Stimulated activated naive CD8-positive, alpha-beta T cell treated with anti-CD3 and anti-CD28 coated beads, Interleukin-15, amount 100 ng/mL, for 72 hours (primary cell): Measurements from ENCODE around the gene CGB1.

Experiments used
- ATAC-seq: fragments of 150-1000 bp; cut with Tn5 transposase; 2 replicates; pipeline ENCODE4 v1.10.0; 2021; ENCODE audit warnings: mild to moderate bottlenecking, moderate library complexity
- DNase-seq, 2 donors: peaks; one replicate each; pipeline ENCODE4 v3.0.0; 2021 to 2022
- H3K27ac Mint-ChIP-seq, 2 donors: one replicate each; pipeline ENCODE4 v1.8.0; 2022; ENCODE audit warnings: mild to moderate bottlenecking in 2 of 2, mixed read lengths in 2 of 2, moderate library complexity in 2 of 2
- H3K27me3 Mint-ChIP-seq: one replicate; pipeline ENCODE4 v1.8.0; 2022; ENCODE audit warnings: mixed read lengths
- H3K4me1 Mint-ChIP-seq: one replicate; pipeline ENCODE4 v1.8.0; 2022; ENCODE audit warnings: mild to moderate bottlenecking, mixed read lengths
- H3K4me3 Mint-ChIP-seq, 2 donors: one replicate each; pipeline ENCODE4 v1.8.0; 2022; ENCODE audit warnings: mild to moderate bottlenecking in 2 of 2, mixed read lengths in 2 of 2, moderate library complexity in 1 of 2
- H3K9me3 Mint-ChIP-seq, 2 donors: one replicate each; pipeline ENCODE4 v1.8.0; 2022; ENCODE audit warnings: mixed read lengths in 2 of 2

Gene CGB1

DNA sequence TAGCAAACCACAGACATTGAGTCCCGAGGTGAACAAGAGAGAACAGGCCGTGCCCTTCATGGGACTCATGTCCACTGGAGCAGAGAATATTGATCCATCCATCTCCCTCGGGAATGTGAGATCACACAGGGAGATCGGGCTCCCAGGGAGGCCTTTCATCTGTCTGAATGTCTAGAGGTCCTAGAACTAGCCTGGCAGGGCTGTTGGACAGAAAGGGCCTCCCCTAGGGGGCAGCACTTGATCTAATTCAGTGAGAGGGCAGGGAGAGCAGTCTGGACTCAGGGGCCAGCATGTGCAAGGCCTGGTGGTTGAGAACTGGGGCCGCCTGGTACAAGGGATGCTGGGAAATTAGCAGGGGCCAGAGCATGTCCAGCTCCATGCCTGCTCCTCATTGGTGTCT, 38.7 kb downstream of the CGB1 start:
- no peaks in the 10 kb centered on the region for H3K27me3 Mint-ChIP-seq
- no peak for ATAC-seq
- H3K27ac Mint-ChIP-seq = peak overlapping the region in 1 of 2 donors; percentile 71
- DNase-seq = peak; percentile 49 to 50
- no peaks in the 10 kb centered on the region for H3K9me3 Mint-ChIP-seq
- H3K4me3 Mint-ChIP-seq = no peak overlapping the region
- peaks cover 55% of the 10 kb centered on the region for H3K4me1 Mint-ChIP-seq

DNA sequence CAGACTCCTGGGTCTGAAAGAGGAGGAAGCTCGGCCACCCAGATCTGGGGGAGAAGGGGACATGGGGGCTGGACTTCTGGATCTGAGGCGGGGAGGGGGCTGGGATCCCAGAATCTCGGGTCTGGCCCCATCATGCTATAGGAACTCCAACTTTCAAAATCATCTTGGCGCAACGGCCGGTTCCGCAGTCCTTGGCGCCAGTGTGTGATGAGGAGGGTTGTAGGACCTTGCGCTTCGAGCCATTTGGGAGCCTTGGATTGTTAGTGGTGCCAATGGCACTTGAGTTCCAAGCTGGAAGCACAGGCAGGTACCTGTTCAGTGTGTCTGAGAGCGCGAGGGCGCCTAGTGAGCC, 42.7 kb downstream of the CGB1 start:
- Mint-ChIP-seq H3K9me3 (no peaks in the 10 kb centered on the region), H3K27ac (peak overlapping the region; percentile 94 to 98), H3K4me1 (peaks cover 74% of the 10 kb centered on the region), H3K27me3 (no peaks in the 10 kb centered on the region), H3K4me3 (peak overlapping the region; percentile 90 to 92)
- ATAC-seq (no peak), DNase-seq (no peak)

DNA sequence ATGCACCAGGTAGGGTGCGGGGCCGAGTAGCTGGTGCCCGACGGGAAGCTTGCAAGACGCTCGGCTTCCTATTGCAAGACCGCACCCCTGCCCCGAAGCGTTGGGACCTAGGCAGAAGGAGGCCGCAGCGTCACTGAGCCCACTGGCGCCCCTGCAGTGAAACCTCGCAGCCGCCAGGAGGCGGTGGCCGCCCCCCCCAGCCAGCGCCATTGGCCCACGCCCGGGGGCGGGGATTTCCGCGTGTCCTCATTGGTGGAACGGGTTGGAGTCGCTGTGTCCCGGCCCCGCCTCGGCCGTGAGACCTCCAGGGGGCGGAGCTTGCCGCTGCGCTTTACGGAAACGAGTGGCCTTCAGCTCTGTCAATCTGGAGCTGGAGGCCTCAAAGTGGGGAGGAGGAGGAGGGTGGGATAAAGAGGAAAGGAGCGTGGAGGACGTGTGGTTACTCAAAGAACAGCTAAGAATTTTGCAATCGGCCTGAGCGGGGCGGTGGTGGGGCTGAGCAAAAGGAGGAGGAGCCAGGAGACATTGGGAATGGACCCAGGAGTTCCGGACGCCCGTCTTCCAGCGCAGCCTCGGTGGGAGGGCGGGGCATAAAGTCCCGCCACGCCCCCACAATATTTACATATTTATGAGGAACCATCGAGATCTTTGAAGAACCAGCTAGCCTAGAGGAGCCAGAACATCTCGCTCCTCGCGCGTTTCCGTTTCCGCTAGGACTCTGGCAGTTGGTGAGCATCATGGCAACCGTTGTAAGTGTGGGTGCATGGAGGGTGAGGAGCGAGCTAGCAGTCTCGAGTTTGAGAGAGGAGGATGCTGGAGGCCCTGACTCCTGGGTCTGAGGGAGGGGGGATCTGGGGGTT, 43.3 kb downstream of the CGB1 start, which contains the start of the genes GYS1 and RUVBL2:
TSS of gene GYS1 (minus strand) at position 135 of the 860 bp plus-strand sequence. CDS start 197 bp downstream, outside the sequence.
TSS of gene RUVBL2 (plus strand) at position 713 of the 860 bp plus-strand sequence. CDS start at position 738, 25 bp downstream.
- DNase-seq (peak; percentile 99 to 100), ATAC-seq (peak; percentile 95)
- no peaks in the 10 kb centered on the region for H3K27me3 Mint-ChIP-seq
- H3K9me3 Mint-ChIP-seq = no peaks in the 10 kb centered on the region
- H3K4me3 Mint-ChIP-seq = peak within 1 kb of the TSS; percentile 90 to 92
- peaks cover 75% of the 10 kb centered on the region for H3K4me1 Mint-ChIP-seq
- H3K27ac Mint-ChIP-seq = peak within 1 kb of the TSS; percentile 95 to 98

DNA sequence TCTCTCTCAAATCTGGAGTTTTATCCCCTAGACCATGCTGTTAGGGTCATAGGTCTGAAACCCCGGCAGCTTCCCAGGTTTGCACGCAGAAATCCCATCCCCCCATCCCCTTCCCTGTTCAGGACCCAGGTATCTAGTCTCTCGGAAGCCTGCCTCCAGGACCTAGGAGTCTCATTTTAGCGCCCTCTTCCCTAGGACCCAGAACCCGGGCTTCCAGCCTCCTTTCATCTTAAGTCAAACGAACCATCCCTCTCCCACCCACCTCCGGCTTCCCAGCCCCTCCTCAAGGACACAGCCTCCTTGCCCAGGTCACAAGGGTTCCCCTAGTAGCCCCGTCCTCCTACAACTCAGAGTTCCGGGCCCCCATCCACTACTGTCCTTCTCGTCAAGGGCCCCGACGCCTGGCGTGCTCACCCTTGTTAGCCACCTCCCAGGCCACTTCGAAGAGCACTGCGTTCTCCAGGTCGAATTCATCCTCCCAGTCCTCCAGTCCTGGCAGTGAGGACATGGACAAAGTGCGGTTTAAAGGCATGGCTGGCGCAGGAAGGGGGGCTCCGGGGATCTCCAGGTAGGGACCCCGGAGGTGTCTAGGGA, 44.0 kb downstream of the CGB1 start:
- no peaks in the 10 kb centered on the region for H3K27me3 Mint-ChIP-seq
- DNase-seq (no peak), ATAC-seq (no peak)
- H3K4me1 Mint-ChIP-seq = peaks cover 76% of the 10 kb centered on the region
- no peaks in the 10 kb centered on the region for H3K9me3 Mint-ChIP-seq
- peak overlapping the region; percentile 93 to 95 for H3K27ac Mint-ChIP-seq
- peak overlapping the region; percentile 90 to 92 for H3K4me3 Mint-ChIP-seq

DNA sequence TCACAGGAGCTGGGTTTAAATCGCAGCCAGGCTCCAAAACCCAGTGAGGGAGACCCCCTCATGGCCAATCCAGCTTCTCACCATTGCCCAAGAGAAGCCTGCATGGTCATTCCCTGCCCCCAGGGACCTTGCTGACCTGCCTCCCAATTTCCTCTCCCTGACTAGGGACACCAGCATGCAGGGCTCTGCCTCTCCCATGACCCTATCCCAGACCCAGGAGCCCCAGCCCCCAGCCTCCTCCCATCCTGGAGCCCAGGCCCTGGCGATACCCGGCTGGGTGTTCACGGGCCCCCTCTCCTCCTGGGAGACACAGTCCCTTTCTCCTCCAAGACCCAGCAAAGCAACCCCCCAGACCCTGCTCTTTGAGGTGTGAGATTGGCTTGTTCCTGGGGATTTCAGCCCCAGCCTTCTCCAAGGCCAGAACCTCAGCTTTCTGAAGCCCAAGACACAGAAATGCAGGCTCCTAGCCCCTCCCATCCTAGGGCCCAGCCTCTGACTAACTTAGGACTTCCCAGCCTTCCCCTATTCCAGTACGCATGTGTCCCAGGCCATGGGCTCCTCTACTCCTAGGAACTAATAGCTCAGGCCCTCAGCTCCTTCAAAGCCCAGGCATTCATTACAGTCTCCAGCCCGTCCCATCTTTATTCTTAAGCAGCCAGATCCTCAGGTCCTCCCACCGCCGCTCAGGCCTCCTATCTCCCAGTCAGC, 44.7 kb downstream of the CGB1 start:
- Mint-ChIP-seq H3K4me1 (peaks cover 77% of the 10 kb centered on the region), H3K4me3 (peak overlapping the region; percentile 90 to 92), H3K9me3 (no peaks in the 10 kb centered on the region), H3K27me3 (no peaks in the 10 kb centered on the region), H3K27ac (peak overlapping the region; percentile 93 to 95)
- ATAC-seq = no peak
- no peak for DNase-seq

DNA sequence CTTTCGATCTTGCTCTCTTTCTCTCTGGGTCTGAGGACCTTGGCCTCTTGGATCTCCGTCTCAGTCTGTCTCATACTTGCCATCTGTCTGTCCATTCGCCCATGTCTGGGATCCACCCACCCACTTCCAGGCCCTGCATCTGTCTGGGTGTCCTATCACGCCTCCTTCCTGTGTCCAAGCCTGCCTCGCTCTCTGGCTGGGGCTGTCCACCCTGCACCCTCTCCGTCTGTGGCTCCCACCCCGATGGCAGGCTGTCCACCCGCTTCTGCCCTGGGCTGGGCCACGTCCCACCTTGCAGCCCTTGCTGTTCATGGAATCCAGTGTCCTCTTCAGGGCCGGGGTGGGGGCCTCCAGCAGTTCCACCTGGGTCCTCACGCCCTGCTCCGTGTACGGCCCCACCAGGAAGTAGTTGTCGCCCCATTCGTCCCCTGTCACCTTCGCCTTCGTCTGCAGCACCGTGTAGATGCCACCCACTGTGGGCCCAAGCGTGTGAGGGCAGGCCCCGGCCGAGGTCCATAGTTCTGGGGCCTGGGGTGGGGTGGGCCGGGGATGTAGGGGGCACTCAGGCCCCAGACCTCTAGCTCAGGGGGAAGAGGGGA, 45.6 kb downstream of the CGB1 start:
- Mint-ChIP-seq H3K4me1 (peaks cover 75% of the 10 kb centered on the region), H3K27ac (peak overlapping the region in 1 of 2 donors; percentile 59), H3K9me3 (no peaks in the 10 kb centered on the region), H3K4me3 (no peak overlapping the region), H3K27me3 (no peaks in the 10 kb centered on the region)
- ATAC-seq = no peak
- DNase-seq = no peak

DNA sequence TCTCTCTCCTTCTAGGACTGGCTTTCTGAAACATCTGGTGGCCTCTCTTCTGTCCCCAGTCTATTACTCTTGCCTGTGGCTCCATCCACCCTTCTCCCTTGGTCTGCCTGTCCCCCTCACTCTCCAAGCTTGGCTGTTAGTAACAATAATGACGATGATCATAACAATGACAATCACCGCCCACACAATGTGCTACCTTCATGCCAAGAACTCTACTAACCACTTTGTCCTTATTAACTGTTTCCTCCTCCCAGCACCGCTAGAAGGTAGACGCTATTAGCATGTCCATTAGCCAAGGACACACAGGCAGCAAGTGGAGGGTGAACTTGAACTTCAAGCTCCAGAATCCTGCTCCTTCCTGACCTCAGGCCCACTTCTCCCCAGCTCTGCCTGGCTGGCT, 46.3 kb downstream of the CGB1 start:
- peak overlapping the region in 1 of 2 donors; percentile 0 for H3K27ac Mint-ChIP-seq
- H3K27me3 Mint-ChIP-seq = no peaks in the 10 kb centered on the region
- no peak for DNase-seq
- no peaks in the 10 kb centered on the region for H3K9me3 Mint-ChIP-seq
- H3K4me3 Mint-ChIP-seq = no peak overlapping the region
- H3K4me1 Mint-ChIP-seq = peaks cover 68% of the 10 kb centered on the region
- no peak for ATAC-seq

DNA sequence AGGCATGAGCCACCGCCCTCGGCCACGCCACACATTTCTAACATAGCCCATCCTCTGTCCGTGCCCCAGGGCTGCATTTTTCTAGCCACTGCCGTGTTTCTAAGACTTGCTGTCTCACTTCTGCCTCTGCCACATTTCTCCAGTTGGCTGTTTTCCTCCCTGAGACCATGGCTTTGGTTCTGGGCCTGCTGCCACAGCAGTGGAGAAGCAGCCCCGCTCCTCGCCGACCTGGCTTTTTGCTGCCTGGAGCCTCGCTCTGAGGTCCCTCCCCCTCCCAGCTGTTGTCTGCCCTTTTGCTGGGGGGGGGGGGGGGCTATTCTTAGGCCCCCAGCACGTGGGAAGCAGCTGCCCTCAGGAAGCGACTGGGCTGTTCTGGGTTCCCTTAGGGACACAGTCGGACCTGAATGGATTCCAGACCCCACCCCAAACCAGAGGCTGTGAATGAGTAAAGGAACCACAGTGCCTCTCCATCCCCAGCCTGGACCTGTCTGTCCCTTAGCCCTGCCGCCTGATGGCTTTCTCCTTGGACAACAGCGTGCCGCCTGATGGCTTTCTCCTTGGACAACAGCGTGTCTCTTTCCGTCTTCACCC, 46.9 kb downstream of the CGB1 start:
- Mint-ChIP-seq H3K4me1 (peaks cover 62% of the 10 kb centered on the region), H3K4me3 (no peak overlapping the region), H3K9me3 (no peaks in the 10 kb centered on the region), H3K27me3 (no peaks in the 10 kb centered on the region), H3K27ac (no peak overlapping the region)
- no peak for DNase-seq
- no peak for ATAC-seq

DNA sequence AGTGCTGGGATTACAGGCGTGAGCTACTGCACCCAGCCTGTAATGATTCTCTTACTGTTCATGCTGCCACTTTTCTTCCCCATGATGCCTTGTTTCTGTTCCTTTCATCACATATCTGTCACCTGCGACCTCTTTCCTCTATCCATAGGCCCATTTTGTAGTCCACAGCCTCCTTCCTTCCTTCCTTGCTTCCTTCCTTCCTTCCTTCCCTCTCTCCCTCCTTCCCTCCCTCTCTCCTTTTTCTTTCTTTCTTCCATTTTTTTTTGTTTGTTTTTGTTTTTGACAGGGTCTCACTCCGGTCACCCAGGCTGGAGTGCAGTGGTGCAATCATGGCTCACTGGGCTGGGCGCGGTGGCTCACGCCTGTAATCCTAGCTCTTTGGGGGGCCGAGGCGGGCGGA, 47.8 kb downstream of the CGB1 start:
- Mint-ChIP-seq H3K4me3 (no peak overlapping the region), H3K9me3 (no peaks in the 10 kb centered on the region)

DNA sequence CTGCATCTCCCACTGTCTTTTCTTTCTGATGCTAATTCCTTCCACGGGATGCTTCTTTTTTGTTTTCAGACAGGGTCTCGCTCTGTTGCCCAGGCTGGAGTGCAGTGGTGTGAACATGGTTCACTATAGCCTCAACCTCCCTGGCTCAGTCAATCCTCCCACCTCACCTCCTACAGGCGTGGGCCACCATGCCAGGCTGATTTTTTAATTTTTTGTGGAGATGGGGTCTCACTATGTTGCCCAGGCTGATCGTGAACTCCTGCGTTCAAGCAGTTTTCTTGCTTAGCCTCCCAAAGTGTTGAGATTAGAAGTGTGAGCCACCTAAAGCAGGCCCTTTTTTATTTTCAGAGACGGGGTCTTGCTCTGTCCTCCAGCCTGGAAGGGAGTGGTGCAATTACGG, 48.4 kb downstream of the CGB1 start:
- peaks cover 50% of the 10 kb centered on the region for H3K4me1 Mint-ChIP-seq
- DNase-seq (no peak), ATAC-seq (no peak)
- H3K27ac Mint-ChIP-seq = peak overlapping the region in 1 of 2 donors; percentile 91
- no peaks in the 10 kb centered on the region for H3K27me3 Mint-ChIP-seq
- H3K9me3 Mint-ChIP-seq = no peaks in the 10 kb centered on the region
- H3K4me3 Mint-ChIP-seq = no peak overlapping the region

More for the DNA sequence above, 47.8 kb downstream of the CGB1 start:
- Mint-ChIP-seq H3K27ac (peak overlapping the region in 1 of 2 donors; percentile 84), H3K27me3 (no peaks in the 10 kb centered on the region), H3K4me1 (peaks cover 53% of the 10 kb centered on the region)
- no peak for ATAC-seq
- no peak for DNase-seq

DNA sequence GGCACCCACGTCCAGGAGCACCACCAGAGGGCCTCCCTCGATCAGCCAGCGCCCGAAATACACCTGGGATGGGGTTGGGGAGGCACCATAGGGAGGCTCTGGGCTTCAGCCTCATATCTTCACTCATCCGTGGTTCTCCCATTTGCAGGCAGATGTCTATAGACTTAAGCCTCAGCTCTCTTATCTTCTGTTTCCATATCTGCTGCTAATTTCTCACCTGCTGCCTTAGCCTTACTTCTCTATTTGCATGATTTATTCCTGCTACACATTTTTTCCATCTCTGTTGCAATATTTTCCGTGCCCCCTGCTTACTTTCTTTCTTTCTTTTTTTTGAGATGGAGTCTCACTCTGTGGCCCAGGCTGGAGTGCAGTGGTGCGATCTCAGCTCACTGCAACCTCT, 49.4 kb downstream of the CGB1 start:
- H3K27me3 Mint-ChIP-seq = no peaks in the 10 kb centered on the region
- no peaks in the 10 kb centered on the region for H3K9me3 Mint-ChIP-seq
- peak overlapping the region in 1 of 2 donors; percentile 1 for H3K4me3 Mint-ChIP-seq
- DNase-seq (no peak), ATAC-seq (no peak)
- H3K4me1 Mint-ChIP-seq = peaks cover 46% of the 10 kb centered on the region
- no peak overlapping the region for H3K27ac Mint-ChIP-seq

DNA sequence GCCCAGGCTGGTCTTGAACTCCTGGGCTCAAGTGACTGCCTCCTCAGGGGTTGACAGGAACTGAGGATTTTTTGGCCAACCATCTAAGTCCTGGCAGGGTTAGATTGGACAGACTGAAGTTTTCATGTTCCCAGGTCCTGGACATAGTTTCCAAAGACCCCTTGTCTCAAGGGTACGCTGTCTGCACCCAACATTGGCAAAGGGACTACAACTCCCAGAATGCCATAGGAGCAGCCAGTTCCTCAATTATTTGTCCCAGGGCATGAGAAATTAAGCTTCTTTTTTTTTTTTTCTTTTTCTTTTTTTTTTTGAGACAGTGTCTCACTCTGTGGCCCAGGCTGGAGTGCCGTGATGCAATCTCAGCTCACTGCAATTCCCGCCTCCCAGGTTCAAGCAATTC, 50.5 kb downstream of the CGB1 start:
- Mint-ChIP-seq H3K9me3 (no peaks in the 10 kb centered on the region), H3K27ac (no peak overlapping the region), H3K4me1 (peaks cover 35% of the 10 kb centered on the region), H3K4me3 (no peak overlapping the region), H3K27me3 (no peaks in the 10 kb centered on the region)
- ATAC-seq (no peak), DNase-seq (no peak)

DNA sequence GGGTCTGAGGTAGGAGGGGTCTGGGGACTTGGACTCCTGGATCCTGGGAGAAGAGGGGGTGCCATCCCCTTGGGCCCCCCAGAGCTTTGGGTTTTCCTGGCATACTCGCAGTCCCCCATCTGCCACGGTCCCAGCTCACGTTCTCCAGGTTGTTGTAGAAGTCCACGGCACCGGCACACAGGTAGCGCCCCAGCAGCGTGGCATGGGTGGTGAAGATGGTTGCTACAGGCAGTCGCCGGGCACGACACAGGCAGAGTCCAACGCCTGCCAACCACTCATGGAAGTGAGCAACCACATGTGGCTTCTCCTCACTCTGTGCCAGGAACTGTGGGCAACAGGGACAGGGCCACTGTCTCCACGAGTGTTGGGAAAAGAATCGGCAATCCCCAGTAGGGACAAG, 51.0 kb downstream of the CGB1 start:
- no peak for ATAC-seq
- Mint-ChIP-seq H3K4me1 (peaks cover 30% of the 10 kb centered on the region), H3K4me3 (no peak overlapping the region), H3K27ac (peak overlapping the region in 1 of 2 donors; percentile 48), H3K27me3 (no peaks in the 10 kb centered on the region), H3K9me3 (no peaks in the 10 kb centered on the region)
- DNase-seq = no peak
